IMR-90 (cell line): ENCODE data around the gene IFT52. TPM values are rescaled to one million over a fixed set of nuclear protein-coding genes. Genes with fewer than 3 reads are reported as not detected.
"Not testable (repeated sequence)": the region's sequence is repeated elsewhere in the genome, so short reads cannot be mapped to it uniquely, and the experiment has no call there.

Experiments
- ATAC-seq: fragments of 200-7000 bp; cut with Tn5 transposase; 2 replicates; pipeline ENCODE4 v1.9.1; 2020; ENCODE audit warnings: low read depth, mild to moderate bottlenecking, moderate library complexity
- BruUV-seq: library from RNA; stranded (reverse); fragments of 400-500 nt; replicated peaks from 2 replicates; lab custom pipeline; 2021; lab: Mats Ljungman, UMichigan
- CTCF ChIA-PET: fragments of 300-600 bp; formaldehyde crosslinking; extraction: SDS; loops from one replicate; lab custom pipeline; 2021; ENCODE audit warnings: antibody characterized with exemption; lab: Yijun Ruan, JAX
- POLR2A ChIA-PET: fragments of 300-600 bp; sonication (Branson Sonifier 250); formaldehyde crosslinking; loops from one replicate; lab custom pipeline; 2022; ENCODE audit warnings: antibody characterized with exemption; ENCODE audit not compliant: unreplicated experiment; lab: Charles Lee
- DNase-seq: peaks from one replicate; pipeline ENCODE4 v3.0.0; 2013
- H2AFZ ChIP-seq: replicated peaks from 2 replicates; pipeline ENCODE3; 2013; ENCODE audit warnings: low read length, mild to moderate bottlenecking; ENCODE audit not compliant: poor library complexity
- H2AK5ac ChIP-seq: 2 replicates; pipeline ENCODE4 v1.6.1; 2013; ENCODE audit warnings: low read depth, low read length, inconsistent platforms
- H2AK9ac ChIP-seq: replicated peaks from 2 replicates; pipeline ENCODE3; 2013; ENCODE audit warnings: mild to moderate bottlenecking, low read depth, low read length, moderate library complexity; ENCODE audit not compliant: poor library complexity
- H2BK120ac ChIP-seq: 2 replicates; pipeline ENCODE4 v1.6.1; 2013; ENCODE audit warnings: low read depth, low read length, inconsistent platforms
- H2BK15ac ChIP-seq: 3 replicates; pipeline ENCODE4 v1.6.1; 2013; ENCODE audit warnings: low read depth, low read length, inconsistent platforms
- H2BK20ac ChIP-seq: 2 replicates; pipeline ENCODE4 v1.6.1; 2013; ENCODE audit warnings: low read depth, mild to moderate bottlenecking, inconsistent platforms, low read length, moderate library complexity
- H2BK5ac ChIP-seq: 2 replicates; pipeline ENCODE4 v1.6.1; 2013; ENCODE audit warnings: mild to moderate bottlenecking, low read depth, low read length, inconsistent platforms; ENCODE audit not compliant: poor library complexity, severe bottlenecking
- H3K14ac ChIP-seq: replicated peaks from 2 replicates; pipeline ENCODE4 v1.6.1; 2013; ENCODE audit warnings: low read depth, low read length, inconsistent platforms
- H3K18ac ChIP-seq: 2 replicates; pipeline ENCODE4 v1.6.1; 2013; ENCODE audit warnings: low read depth, low read length, control low read depth
- H3K23ac ChIP-seq: 2 replicates; pipeline ENCODE4 v1.6.1; 2013; ENCODE audit warnings: low read depth, low read length, inconsistent platforms
- H3K27ac ChIP-seq: 2 replicates; pipeline ENCODE4 v1.5.1; 2013; ENCODE audit warnings: mild to moderate bottlenecking, control low read depth, low read length; ENCODE audit not compliant: insufficient read depth
- H3K27me3 ChIP-seq: 2 replicates; pipeline ENCODE4 v1.6.1; 2013; ENCODE audit warnings: low read length; ENCODE audit not compliant: control insufficient read depth, insufficient read depth
- H3K36me3 ChIP-seq: 2 replicates; pipeline ENCODE4 v1.6.1; 2013; ENCODE audit warnings: low read length, mixed read lengths; ENCODE audit not compliant: control insufficient read depth, insufficient read depth
- H3K4ac ChIP-seq: 2 replicates; pipeline ENCODE4 v1.6.1; 2013; ENCODE audit warnings: low read depth, low read length, inconsistent platforms
- H3K4me1 ChIP-seq: 2 replicates; pipeline ENCODE4 v1.6.1; 2013; ENCODE audit warnings: low read length, mixed read lengths; ENCODE audit not compliant: control insufficient read depth, insufficient read depth
- H3K4me2 ChIP-seq: 2 replicates; pipeline ENCODE4 v1.6.1; 2013; ENCODE audit warnings: low read depth, mild to moderate bottlenecking, control low read depth, low read length, moderate library complexity
- H3K4me3 ChIP-seq: 2 replicates; pipeline ENCODE4 v1.5.1; 2013; ENCODE audit warnings: low read depth, mild to moderate bottlenecking, control low read depth, low read length, moderate library complexity; ENCODE audit not compliant: insufficient read depth
- H3K56ac ChIP-seq: 2 replicates; pipeline ENCODE4 v1.6.1; 2013; ENCODE audit warnings: low read length, inconsistent platforms; ENCODE audit not compliant: insufficient read depth; ENCODE audit errors: extremely low read depth
- H3K79me1 ChIP-seq, 2 experiments: 2 replicates each; pipeline ENCODE4 v1.6.1; 2013; ENCODE audit warnings: low read length in 2 of 2, inconsistent platforms in 1 of 2, low read depth in 1 of 2
- H3K9ac ChIP-seq: 2 replicates; pipeline ENCODE4 v1.6.1; 2013; ENCODE audit warnings: low read depth, low read length, control low read depth
- H3K9me1 ChIP-seq: 2 replicates; pipeline ENCODE4 v1.6.1; 2013; ENCODE audit warnings: low read length, inconsistent platforms; ENCODE audit not compliant: insufficient read depth
- H3K9me3 ChIP-seq: 2 replicates; pipeline ENCODE4 v1.6.1; 2013; ENCODE audit warnings: low read length; ENCODE audit not compliant: control insufficient read depth, insufficient read depth
- H4K20me1 ChIP-seq: 2 replicates; pipeline ENCODE4 v1.6.1; 2013; ENCODE audit warnings: low read length, inconsistent platforms; ENCODE audit not compliant: insufficient read depth
- H4K5ac ChIP-seq: 2 replicates; pipeline ENCODE4 v1.6.1; 2013; ENCODE audit warnings: mild to moderate bottlenecking, low read depth, low read length, control low read depth
- H4K8ac ChIP-seq, 2 experiments: 2 replicates each; pipeline ENCODE4 v1.6.1; 2013; ENCODE audit warnings: low read depth in 2 of 2, low read length in 2 of 2, control low read depth in 1 of 2, inconsistent platforms in 1 of 2
- H4K91ac ChIP-seq: 2 replicates; pipeline ENCODE4 v1.6.1; 2013; ENCODE audit warnings: low read depth, low read length, inconsistent platforms; ENCODE audit not compliant: insufficient read depth
- WGBS, 2 experiments: methylation state at CpG; one replicate each; pipeline versions ENCODE4 v1.1.5 to v1.1.7; 2013; ENCODE audit warnings: missing lambda C conversion rate in 2 of 2; ENCODE audit not compliant: insufficient read length in 1 of 2; ENCODE audit errors: extremely low coverage in 2 of 2; 5-methylcytosine and 5-hydroxymethylcytosine counted together
- dilution Hi-C: fragments of 300-500 bp; cut with HindIII; formaldehyde crosslinking; loops from one replicate; pipeline ENCODE4 v1.14.3; 2018; ENCODE audit warnings: low sequenced_read_pairs; ENCODE audit not compliant: unreplicated experiment
- in situ Hi-C: fragments of 300-500 bp; cut with MboI; formaldehyde crosslinking; loops from 3 replicates; pipeline ENCODE4 v1.14.3; 2019; ENCODE audit warnings: low sequenced_read_pairs, inconsistent platforms, mixed read lengths
- intact Hi-C: fragments of 100-400 bp; cut with micrococcal nuclease; formaldehyde crosslinking; loops from 2 replicates; pipeline ENCODE4 v1.10.0; 2022
- polyA plus RNA-seq, 3 experiments: library from polyadenylated mRNA; depleted of rRNA; stranded (reverse); fragments of >200 nt; gene quantifications; 2 replicates each; pipeline ENCODE4 v1.2.3, GENCODE V29; 2012; ENCODE audit warnings: low replicate concordance in 1 of 3
- total RNA-seq: library from RNA; depleted of rRNA; stranded (reverse); fragments of >200 nt; gene quantifications from 2 replicates; pipeline ENCODE4 v1.2.3, GENCODE V29; 2012

IFT52 gene
- total and polyA plus RNA-seq, 2 of the 4 experiments (the other 2 are of a cell fraction), result 31.2 to 55.6 TPM

GRCh38 chr20:43651650-43652184 lies 61.0 kb downstream of the IFT52 start:
- H4K5ac ChIP-seq, H2BK20ac ChIP-seq, H3K4me3 ChIP-seq, H3K4me2 ChIP-seq, H3K14ac ChIP-seq, H2AK5ac ChIP-seq, BruUV-seq, H2BK15ac ChIP-seq, DNase-seq, H3K9me3 ChIP-seq, H2AK9ac ChIP-seq, ATAC-seq, H4K20me1 ChIP-seq, H3K4me1 ChIP-seq, CTCF ChIA-PET, H3K56ac ChIP-seq, dilution Hi-C loops, H3K4ac ChIP-seq, H3K9ac ChIP-seq, H3K23ac ChIP-seq, H3K18ac ChIP-seq, H3K9me1 ChIP-seq, H2BK120ac ChIP-seq, H2AFZ ChIP-seq, H4K91ac ChIP-seq, H3K36me3 ChIP-seq, intact Hi-C loops, H3K27ac ChIP-seq, H3K27me3 ChIP-seq, H4K8ac ChIP-seq, in situ Hi-C loops, H2BK5ac ChIP-seq, H3K79me1 ChIP-seq: not testable (repeated sequence)
- WGBS, 2 experiments, result 96% methylated on average over 4 of the region's 10 CpGs; no CpG with 5 or more reads in 1 of the 2 experiments
- POLR2A ChIA-PET, result interaction anchor here (0.6 kb wide), 1 partner anchor 194 kb away, joined by 4 read pairs; no protein-coding TSS in a partner anchor
